PC-9 (cell line): ENCODE results near the gene FAHD1. TPM values are rescaled to one million over a fixed set of nuclear protein-coding genes. Genes with fewer than 3 reads are reported as not detected.

Source experiments
- BruUV-seq: library from RNA; stranded (reverse); fragments of 400-500 nt; replicated peaks from 2 replicates; lab custom pipeline; 2021; lab: Mats Ljungman, UMichigan
- CTCF ChIA-PET: fragments of 300-600 bp; sonication (Branson Sonifier 250); formaldehyde crosslinking; loops from one replicate; lab custom pipeline; 2022; ENCODE audit warnings: antibody characterized with exemption; lab: Charles Lee
- POLR2A ChIA-PET: fragments of 300-600 bp; sonication (Branson Sonifier 250); formaldehyde crosslinking; loops from one replicate; lab custom pipeline; 2022; ENCODE audit warnings: antibody characterized with exemption; ENCODE audit not compliant: unreplicated experiment; lab: Charles Lee
- DNase-seq, 2 experiments: peaks; one replicate each; pipeline versions ENCODE4 v3.0.0 to v3.0.0-alpha.2; 2015 to 2022; ENCODE audit warnings: mixed read lengths in 1 of 2
- H2AFZ ChIP-seq: fragments of 200-600 bp; sonication (generic); 2 replicates; pipeline ENCODE4 v1.8.1; 2017; ENCODE audit warnings: antibody characterized with exemption
- H3F3A ChIP-seq: fragments of 200-600 bp; sonication (generic); 2 replicates; pipeline ENCODE4 v1.8.1; 2017; ENCODE audit warnings: antibody characterized with exemption, mild to moderate bottlenecking, low read depth; ENCODE audit not compliant: insufficient read depth
- H3K27ac ChIP-seq: fragments of 200-600 bp; sonication (generic); 2 replicates; pipeline ENCODE4 v1.6.1; 2016; ENCODE audit warnings: mixed run types
- H3K27me3 ChIP-seq: fragments of 200-600 bp; sonication (generic); 2 replicates; pipeline ENCODE4 v1.6.1; 2016; ENCODE audit warnings: low read depth, mixed run types; ENCODE audit not compliant: insufficient read depth
- H3K36me3 ChIP-seq: fragments of 200-600 bp; sonication (generic); 2 replicates; pipeline ENCODE4 v1.6.1; 2016; ENCODE audit warnings: low read depth, mixed run types
- H3K4me1 ChIP-seq: fragments of 200-600 bp; sonication (generic); replicated peaks from 2 replicates; pipeline ENCODE4 v1.6.1; 2016; ENCODE audit warnings: mixed run types; ENCODE audit not compliant: insufficient read depth
- H3K4me2 ChIP-seq: fragments of 200-600 bp; sonication (generic); 2 replicates; pipeline ENCODE4 v1.6.1; 2017; ENCODE audit warnings: mixed run types
- H3K4me3 ChIP-seq: fragments of 200-600 bp; sonication (generic); 2 replicates; pipeline ENCODE4 v1.6.1; 2016; ENCODE audit warnings: mixed run types
- H3K79me2 ChIP-seq: fragments of 200-600 bp; sonication (generic); 2 replicates; pipeline ENCODE4 v1.6.1; 2017; ENCODE audit warnings: low read depth, mixed run types
- H3K9me2 ChIP-seq: fragments of 200-600 bp; sonication (generic); 2 replicates; pipeline ENCODE4 v1.8.1; 2017; ENCODE audit warnings: mild to moderate bottlenecking; ENCODE audit not compliant: insufficient read depth
- H3K9me3 ChIP-seq: fragments of 200-600 bp; sonication (generic); 2 replicates; pipeline ENCODE4 v1.8.1; 2016; ENCODE audit warnings: low read depth; ENCODE audit not compliant: insufficient read depth
- H4K20me1 ChIP-seq: fragments of 200-600 bp; sonication (generic); 2 replicates; pipeline ENCODE4 v1.8.1; 2017; ENCODE audit not compliant: insufficient read depth
- CTCF ChIP-seq: fragments of 200-600 bp; sonication (generic); conservative IDR thresholded peaks from 2 replicates; pipeline ENCODE4 v1.6.1; 2017; ENCODE audit warnings: mixed run types, antibody characterized with exemption, mild to moderate bottlenecking, moderate library complexity
- EZH2 ChIP-seq: fragments of 200-600 bp; sonication (generic); IDR thresholded peaks from 2 replicates; pipeline ENCODE4 v1.8.0; 2017; ENCODE audit warnings: antibody characterized with exemption, low read depth
- intact Hi-C: fragments of 100-400 bp; cut with micrococcal nuclease; formaldehyde crosslinking; loops from one replicate; pipeline ENCODE4 v1.10.0; 2022; ENCODE audit not compliant: unreplicated experiment
- total RNA-seq: library from RNA; stranded (reverse); gene quantifications from 2 replicates; pipeline ENCODE4 v1.2.3, GENCODE V29; 2021

Gene FAHD1
- total RNA-seq, 1 experiment from 2014 or later: 26.8 TPM

GRCh38 chr16:1861730-1862129, 34.7 kb downstream of the FAHD1 start:
- Histone ChIP-seq H3K27ac (no peak overlapping the region), H4K20me1 (no peaks in the 10 kb centered on the region), H3K9me3 (no peaks in the 10 kb centered on the region), H3F3A (peaks cover 4% of the 10 kb centered on the region; the same call in 1 of the 2 replicates), H3K4me2 (no peak overlapping the region), H3K4me1 (no peaks in the 10 kb centered on the region), H3K9me2 (no peaks in the 10 kb centered on the region), H3K36me3 (no peaks in the 10 kb centered on the region), H3K4me3 (no peak overlapping the region), H2AFZ (no peak overlapping the region), H3K79me2 (no peaks in the 10 kb centered on the region), H3K27me3 (peaks cover 8% of the 10 kb centered on the region)
- TF ChIP-seq CTCF: no peak
- TF ChIP-seq EZH2: no peak
- POLR2A ChIA-PET: no interaction called here
- BruUV-seq: no TSS peak
- intact Hi-C loops: loop anchor here (10.0 kb wide), 1 partner anchor 283 kb away; the partner anchor contains the start of gene RAB26
- CTCF ChIA-PET: no interaction called here
- no peak for DNase-seq

GRCh38 chr16:1862394-1862793, 35.4 kb downstream of the FAHD1 start:
- Histone ChIP-seq H2AFZ (no peak overlapping the region), H3K79me2 (no peaks in the 10 kb centered on the region), H4K20me1 (no peaks in the 10 kb centered on the region), H3K9me2 (no peaks in the 10 kb centered on the region), H3K9me3 (no peaks in the 10 kb centered on the region), H3K4me3 (no peak overlapping the region), H3K27me3 (peaks cover 8% of the 10 kb centered on the region), H3K36me3 (no peaks in the 10 kb centered on the region), H3K27ac (no peak overlapping the region), H3K4me1 (no peaks in the 10 kb centered on the region), H3F3A (peaks cover 4% of the 10 kb centered on the region; the same call in 1 of the 2 replicates), H3K4me2 (no peak overlapping the region)
- intact Hi-C loops: loop anchor here (10.0 kb wide), 1 partner anchor 282 kb away; the partner anchor contains the start of gene RAB26
- BruUV-seq: no TSS peak
- TF ChIP-seq EZH2: no peak
- no peak for TF ChIP-seq CTCF
- ChIA-PET POLR2A (no interaction called here), CTCF (interaction anchor here (0.6 kb wide), 1 partner anchor 22 kb away, joined by 10 read pairs; no protein-coding TSS in a partner anchor)
- DNase-seq: no peak

GRCh38 chr16:1863681-1864460, 36.9 kb downstream of the FAHD1 start:
- intact Hi-C loops: loop anchor here (10.0 kb wide), 1 partner anchor 281 kb away; the partner anchor contains the start of gene RAB26
- Histone ChIP-seq H3K9me2 (no peaks in the 10 kb centered on the region), H3K4me2 (no peak overlapping the region), H3F3A (peaks cover 7% of the 10 kb centered on the region; the same call in 1 of the 2 replicates), H2AFZ (no peak overlapping the region), H3K79me2 (no peaks in the 10 kb centered on the region), H3K36me3 (no peaks in the 10 kb centered on the region), H3K4me1 (0 out of 2 replicates have a peak, but pooled peaks cover under 1% of the 10 kb centered on the region), H3K4me3 (no peak overlapping the region), H4K20me1 (no peaks in the 10 kb centered on the region), H3K27me3 (peaks cover 2% of the 10 kb centered on the region; the same call in 1 of the 2 replicates), H3K27ac (no peak overlapping the region), H3K9me3 (no peaks in the 10 kb centered on the region)
- POLR2A ChIA-PET: no interaction called here
- peak in 1 of 2 experiments; percentile 11 for DNase-seq
- BruUV-seq: no TSS peak
- CTCF ChIA-PET: interaction anchor here (0.6 to 0.7 kb wide), 4 partner anchors 19 to 66 kb away, joined by 3 to 4 read pairs (median 4); no protein-coding TSS in a partner anchor
- TF ChIP-seq EZH2: no peak
- peak; percentile 80 for TF ChIP-seq CTCF
